ENCODE data around the gene TMIGD2. TPM values are rescaled to one million over a fixed set of nuclear protein-coding genes. Genes with fewer than 3 reads are reported as not detected.
"Not testable (repeated sequence)": the region's sequence is repeated elsewhere in the genome, so short reads cannot be mapped to it uniquely, and the experiment has no call there.

The TMIGD2 gene
- polyA plus RNA-seq, 1 experiment = not detected

- Histone ChIP-seq H3K36me3 (ENCODE audit: control insufficient read depth, insufficient read depth, low read length) (no peaks in the 10 kb centered on the region), H3K27me3 (ENCODE audit: control insufficient read depth, insufficient read depth, low read length) (peaks cover 24% of the 10 kb centered on the region), H3K4me3 (ENCODE audit: low read depth, low read length) (no peak overlapping the region)
- POLR2A ChIA-PET = no interaction called here
- no peak for TF ChIP-seq CTCF (IDR thresholded peaks at IDR 0.05; ENCODE audit: insufficient read depth, low read depth, low read length)
- CTCF ChIA-PET = interaction anchor here (1.3 to 2.7 kb wide), 4 partner anchors 11 to 123 kb away, joined by 3 to 29 read pairs (median 4); no protein-coding TSS in a partner anchor
- no peak for DNase-seq (ENCODE audit: low read depth)
These were observed 24.2 kb downstream of the TMIGD2 start for GRCh38 chr19:4278010-4278409.

DNA sequence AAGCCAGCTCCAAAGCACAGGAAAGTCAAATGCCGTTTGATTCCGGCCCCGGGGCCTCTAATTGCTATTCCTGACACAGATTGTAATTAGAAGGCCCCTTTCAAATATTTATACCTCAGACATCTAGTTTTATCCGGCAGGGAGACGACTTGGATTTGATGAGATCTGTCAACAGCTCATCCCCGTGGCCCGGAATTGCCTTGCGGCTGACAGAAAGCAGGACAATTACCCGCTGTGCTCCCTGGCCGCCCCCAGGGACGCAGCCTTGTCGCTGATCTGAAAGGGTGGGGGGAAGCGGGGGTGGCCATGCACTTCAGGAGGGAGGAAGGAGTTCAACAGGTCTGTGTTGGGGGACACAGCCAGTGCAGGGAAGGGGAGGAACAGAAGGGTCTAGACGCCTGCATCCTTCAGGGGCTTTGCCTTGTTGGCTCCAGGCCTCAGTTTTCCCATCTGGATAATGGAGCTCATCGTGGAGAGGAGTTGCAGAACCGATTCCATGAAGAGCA lies 24.9 kb downstream of the TMIGD2 start:
- no peak for DNase-seq (ENCODE audit: low read depth)
- no peak overlapping the region for H3K4me3 ChIP-seq (ENCODE audit: low read depth, low read length)
- no peaks in the 10 kb centered on the region for H3K36me3 ChIP-seq (ENCODE audit: control insufficient read depth, insufficient read depth, low read length)
- ChIA-PET POLR2A (no interaction called here), CTCF (interaction anchor here (0.6 to 2.7 kb wide), 4 partner anchors 10 to 245 kb away, joined by 3 to 29 read pairs (median 3); no protein-coding TSS in a partner anchor)
- TF ChIP-seq CTCF (IDR thresholded peaks at IDR 0.05; ENCODE audit: insufficient read depth, low read depth, low read length) = no peak
- H3K27me3 ChIP-seq (ENCODE audit: control insufficient read depth, insufficient read depth, low read length) = peaks cover 24% of the 10 kb centered on the region

GRCh38 chr19:4274321-4274686 lies 27.9 kb downstream of the TMIGD2 start:
- POLR2A ChIA-PET; H3K4me3 ChIP-seq (ENCODE audit: low read depth, low read length); H3K36me3 ChIP-seq (ENCODE audit: control insufficient read depth, insufficient read depth, low read length); H3K27me3 ChIP-seq (ENCODE audit: control insufficient read depth, insufficient read depth, low read length); DNase-seq (ENCODE audit: low read depth): not testable (repeated sequence)
- CTCF ChIA-PET = interaction anchor here (0.6 to 2.6 kb wide), 2 partner anchors 78 to 361 kb away, joined by 3 to 8 read pairs; no protein-coding TSS in a partner anchor

GRCh38 chr19:4272894-4273293 lies 29.3 kb downstream of the TMIGD2 start:
- ChIA-PET POLR2A (no interaction called here), CTCF (interaction anchor here (2.6 kb wide), 1 partner anchor 79 kb away, joined by 8 read pairs; no protein-coding TSS in a partner anchor)
- DNase-seq (ENCODE audit: low read depth) = no peak
- Histone ChIP-seq H3K4me3 (ENCODE audit: low read depth, low read length) (no peak overlapping the region), H3K27me3 (ENCODE audit: control insufficient read depth, insufficient read depth, low read length) (peaks cover 2% of the 10 kb centered on the region), H3K36me3 (ENCODE audit: control insufficient read depth, insufficient read depth, low read length) (peaks cover 8% of the 10 kb centered on the region)
- TF ChIP-seq CTCF (IDR thresholded peaks at IDR 0.05; ENCODE audit: insufficient read depth, low read depth, low read length) = no peak

DNA sequence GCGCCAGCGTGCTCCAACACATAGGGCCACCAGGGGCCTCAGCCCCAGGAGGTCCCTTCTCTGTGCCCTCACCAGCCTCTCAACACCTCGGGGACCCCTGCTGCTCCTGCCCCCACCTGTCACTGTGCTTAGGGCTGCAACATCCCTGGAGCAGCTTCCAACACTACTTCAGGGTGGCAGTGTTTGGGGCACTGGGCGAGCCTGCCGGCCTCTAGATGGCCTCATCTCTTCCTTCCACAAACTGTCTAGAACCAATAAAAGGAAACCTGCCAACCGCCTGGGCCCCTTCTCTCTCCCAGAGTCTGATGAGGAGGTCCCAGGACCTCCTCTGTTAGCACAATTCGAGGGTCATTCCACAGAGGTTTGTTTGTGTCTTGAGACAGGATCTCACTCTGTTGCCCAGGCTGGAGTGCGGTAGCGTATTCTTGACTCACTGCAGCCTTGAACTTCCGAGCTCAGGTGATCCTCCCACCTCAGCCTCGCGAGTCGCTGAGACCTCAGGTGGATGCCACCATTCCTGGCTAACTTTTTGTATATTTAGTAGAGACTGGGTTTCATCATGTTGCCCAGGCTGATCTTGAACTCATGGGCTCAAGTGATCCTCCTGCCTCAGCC lies 33.3 kb downstream of the TMIGD2 start:
- H3K4me3 ChIP-seq (ENCODE audit: low read depth, low read length) = no peak overlapping the region
- ChIA-PET POLR2A (no interaction called here), CTCF (interaction anchor here (1.9 to 4.2 kb wide), 4 partner anchors 9 to 256 kb away, joined by 6 to 43 read pairs (median 30); no protein-coding TSS in a partner anchor)
- H3K36me3 ChIP-seq (ENCODE audit: control insufficient read depth, insufficient read depth, low read length) = peaks cover 13% of the 10 kb centered on the region
- no peak for DNase-seq (ENCODE audit: low read depth)
- TF ChIP-seq CTCF (IDR thresholded peaks at IDR 0.05; ENCODE audit: insufficient read depth, low read depth, low read length) = no peak
- no peaks in the 10 kb centered on the region for H3K27me3 ChIP-seq (ENCODE audit: control insufficient read depth, insufficient read depth, low read length)
